HG03460 (cell line): Measurements from ENCODE around the gene ZIC2.

Source experiments
- ATAC-seq: cut with Tn5 transposase; IDR thresholded peaks from one replicate; pipeline ENCODE4 v1.9.1; 2021; ENCODE audit not compliant: unreplicated experiment

Gene ZIC2

DNA sequence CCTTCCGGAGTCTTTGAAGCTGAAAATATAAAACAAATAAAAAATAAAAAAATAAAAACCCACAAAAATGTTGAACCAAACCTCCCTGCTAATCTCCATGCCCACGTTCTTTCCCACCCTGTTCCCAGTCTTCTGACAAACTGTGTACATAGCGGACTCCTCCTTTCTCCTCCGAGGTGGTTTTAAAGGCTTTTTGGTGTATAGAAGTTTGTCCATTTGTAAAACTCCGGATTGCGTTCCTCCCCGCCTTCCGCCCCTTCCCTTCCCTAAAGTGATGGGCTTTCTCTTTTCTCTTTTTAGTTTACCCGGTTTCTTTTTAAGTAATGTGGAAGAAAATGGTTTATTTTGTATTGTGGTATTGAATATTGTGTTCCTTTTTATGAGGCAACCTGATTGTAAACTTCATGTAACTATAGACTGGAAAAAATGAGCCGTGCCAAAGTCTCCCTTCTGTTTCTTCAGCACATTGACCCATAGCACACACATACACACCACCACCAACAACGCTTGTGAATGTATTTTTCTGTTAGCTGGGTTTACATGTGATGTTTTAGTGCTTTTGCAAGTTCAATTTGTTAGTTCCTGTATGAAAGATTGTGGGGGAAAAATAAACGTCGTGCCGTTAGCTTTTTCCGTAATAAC, 4.4 kb downstream of the ZIC2 start:
- ATAC-seq: no peak

DNA sequence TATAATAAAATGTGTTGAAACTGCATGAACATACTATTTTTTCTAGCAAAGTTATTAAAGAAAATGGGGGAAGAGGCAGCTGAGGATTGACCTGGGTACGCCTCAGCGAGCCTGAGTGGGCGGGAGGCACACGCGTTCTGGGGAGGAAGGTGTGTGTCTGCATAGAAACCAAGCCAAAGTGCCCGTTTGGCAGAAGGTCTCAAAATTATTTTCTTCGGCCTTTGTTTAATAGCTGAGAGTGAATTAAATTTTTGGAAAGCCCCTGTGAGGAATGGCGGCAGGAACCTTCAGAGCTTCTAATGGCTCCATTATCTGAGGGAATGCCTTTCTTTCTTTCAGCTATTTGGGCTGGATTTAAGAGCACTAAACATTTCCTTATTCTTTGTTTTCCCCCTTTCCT, 5.2 kb downstream of the ZIC2 start:
- ATAC-seq: no peak

DNA sequence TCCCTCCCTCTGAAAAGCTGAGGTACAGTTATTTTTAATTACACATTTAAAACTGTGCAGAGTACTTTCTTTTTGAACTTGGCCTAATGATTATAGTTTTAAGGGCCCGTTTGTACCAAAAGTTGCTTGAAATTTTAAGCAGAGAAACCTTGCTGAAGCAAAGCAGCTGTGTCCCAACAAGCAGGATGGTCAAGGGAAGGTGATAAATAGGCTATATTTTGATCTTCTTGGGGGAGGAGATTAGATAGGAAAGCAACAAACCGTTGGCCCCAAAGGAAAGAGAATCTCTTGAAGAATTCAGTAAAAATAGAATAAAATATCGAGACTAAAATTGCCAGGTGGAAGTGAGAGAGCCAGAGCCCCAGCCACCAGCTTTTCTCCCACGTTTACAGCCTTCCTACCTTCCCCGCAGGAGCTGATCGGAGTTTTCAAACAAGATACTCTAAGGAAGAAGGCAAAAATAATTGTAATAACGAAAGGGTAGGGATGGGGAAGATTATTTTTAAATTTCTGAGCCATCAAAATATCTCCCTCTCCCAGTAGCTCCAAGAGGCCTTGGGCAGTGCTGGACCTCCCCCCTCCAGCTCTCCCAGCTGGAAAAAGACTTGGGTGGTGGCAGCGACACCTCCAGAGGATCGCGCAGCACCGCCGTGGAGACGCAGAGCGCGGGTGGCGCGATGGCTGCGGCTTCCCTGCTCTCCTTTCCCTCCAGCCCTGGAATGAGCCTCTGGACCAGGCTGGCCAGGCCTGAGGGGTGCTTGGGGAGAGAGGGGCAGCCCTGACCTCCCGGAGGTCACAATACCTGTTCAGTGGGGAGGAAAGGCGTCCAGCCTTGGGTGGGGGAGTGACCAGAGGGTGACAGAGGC, 5.8 kb downstream of the ZIC2 start:
- no peak for ATAC-seq

DNA sequence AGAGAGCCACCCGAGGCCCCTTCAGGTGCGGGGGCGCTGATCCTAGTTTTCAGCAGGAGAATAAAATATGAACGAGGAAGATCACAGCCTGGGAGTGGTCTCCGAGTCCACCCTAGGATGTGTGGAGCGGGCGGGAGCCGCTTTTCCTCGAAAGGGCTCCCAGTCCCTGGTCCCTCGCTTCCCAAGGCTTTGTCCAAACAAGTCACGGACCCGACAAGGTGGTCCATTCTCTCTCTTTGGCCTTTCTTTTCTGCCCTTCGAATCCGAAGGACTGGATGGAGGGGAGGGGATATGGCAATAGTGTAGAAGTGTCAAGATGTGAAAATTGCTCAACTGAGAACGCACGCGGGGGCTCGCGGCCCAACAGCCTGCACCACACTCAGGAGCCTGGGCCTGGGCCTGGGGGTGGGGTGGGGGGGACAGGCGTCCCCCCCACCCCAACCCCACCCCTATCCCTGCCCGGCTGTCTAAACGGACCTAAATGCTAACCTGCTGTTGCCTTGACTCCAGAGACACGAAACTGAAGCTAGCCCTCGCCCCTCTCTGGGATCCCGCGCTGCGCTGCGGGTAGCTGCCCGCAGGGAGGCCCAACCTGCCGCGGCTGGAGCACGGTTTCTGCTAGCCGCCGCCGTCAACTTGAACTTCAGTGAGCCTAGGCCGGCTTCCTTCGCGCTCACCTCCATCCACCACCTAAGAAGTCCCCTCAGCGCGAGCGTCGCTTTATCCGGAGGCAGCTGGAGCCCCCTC, 7.1 kb downstream of the ZIC2 start:
- no peak for ATAC-seq

DNA sequence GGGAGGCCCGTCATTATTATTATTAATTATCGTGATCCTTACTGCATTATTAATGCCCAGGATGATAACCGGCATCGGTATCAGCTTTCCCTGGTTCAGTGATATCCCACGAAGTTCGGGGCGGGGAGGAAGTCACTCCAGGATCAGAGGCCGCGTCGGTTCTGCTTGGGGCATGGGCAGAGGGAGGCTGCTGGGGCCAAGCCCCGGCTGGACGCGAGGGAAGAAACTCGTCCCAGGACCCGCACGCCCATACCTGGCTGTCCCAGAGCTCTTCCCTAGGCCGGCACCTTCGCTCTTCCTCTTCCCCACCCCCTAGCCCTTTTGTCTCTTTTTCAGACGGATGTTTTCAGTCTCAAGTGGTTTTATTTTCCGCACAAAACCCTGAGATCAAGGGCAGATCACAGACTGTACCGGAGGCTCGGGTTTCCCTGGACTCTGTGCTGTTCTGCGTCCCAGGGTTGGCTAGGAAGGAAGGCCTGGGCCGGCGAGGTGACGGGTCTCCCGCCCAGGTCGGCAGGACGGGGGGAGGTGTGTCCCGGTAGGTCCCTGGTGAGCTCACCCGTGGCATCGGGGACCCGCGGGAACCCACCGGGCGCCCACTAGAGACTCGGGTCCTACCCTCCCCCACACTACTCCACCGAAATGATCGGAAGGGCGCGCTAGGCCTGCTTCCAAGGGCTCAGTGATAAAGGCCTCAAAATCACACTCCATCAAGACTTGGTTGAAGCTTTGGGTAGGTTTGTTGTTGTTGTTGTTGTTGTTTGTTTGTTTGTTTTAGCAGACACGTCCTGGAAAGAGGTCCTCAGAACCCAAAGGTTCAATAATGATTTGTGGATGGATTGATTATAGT, 7.9 kb downstream of the ZIC2 start:
- no peak for ATAC-seq

DNA sequence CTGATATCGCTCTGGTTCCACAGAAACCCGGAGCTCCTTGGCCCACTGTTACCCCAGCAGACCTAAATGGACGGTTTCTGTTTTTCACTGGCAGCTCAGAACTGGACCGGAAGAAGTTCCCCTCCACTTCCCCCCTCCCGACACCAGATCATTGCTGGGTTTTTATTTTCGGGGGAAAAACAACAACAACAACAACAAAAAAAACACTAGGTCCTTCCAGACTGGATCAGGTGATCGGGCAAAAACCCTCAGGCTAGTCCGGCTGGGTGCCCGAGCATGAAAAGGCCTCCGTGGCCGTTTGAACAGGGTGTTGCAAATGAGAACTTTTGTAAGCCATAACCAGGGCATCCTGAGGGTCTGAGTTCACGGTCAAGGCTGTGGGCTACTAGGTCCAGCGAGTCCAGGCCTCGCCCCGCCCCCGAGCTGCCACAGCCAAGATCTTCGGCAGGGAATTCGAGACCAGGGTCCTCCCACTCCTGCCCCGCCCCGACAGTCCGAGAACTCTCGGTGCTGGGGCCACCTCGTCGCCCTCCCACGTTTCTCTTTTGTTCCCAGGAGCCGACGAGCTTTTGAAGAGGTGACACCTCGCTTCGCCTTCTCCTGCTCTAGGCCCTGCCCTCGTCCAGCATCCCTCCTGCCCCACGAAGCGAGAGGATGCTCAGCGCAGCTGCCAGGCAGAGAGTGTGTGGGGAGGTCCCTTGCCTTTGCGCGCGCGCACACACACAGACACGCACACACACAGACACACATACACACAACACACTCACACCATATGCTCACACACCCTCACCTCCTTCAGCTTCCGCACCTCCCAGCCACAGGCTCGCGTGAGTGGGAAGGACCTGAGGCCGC, 8.8 kb downstream of the ZIC2 start:
- no peak for ATAC-seq

DNA sequence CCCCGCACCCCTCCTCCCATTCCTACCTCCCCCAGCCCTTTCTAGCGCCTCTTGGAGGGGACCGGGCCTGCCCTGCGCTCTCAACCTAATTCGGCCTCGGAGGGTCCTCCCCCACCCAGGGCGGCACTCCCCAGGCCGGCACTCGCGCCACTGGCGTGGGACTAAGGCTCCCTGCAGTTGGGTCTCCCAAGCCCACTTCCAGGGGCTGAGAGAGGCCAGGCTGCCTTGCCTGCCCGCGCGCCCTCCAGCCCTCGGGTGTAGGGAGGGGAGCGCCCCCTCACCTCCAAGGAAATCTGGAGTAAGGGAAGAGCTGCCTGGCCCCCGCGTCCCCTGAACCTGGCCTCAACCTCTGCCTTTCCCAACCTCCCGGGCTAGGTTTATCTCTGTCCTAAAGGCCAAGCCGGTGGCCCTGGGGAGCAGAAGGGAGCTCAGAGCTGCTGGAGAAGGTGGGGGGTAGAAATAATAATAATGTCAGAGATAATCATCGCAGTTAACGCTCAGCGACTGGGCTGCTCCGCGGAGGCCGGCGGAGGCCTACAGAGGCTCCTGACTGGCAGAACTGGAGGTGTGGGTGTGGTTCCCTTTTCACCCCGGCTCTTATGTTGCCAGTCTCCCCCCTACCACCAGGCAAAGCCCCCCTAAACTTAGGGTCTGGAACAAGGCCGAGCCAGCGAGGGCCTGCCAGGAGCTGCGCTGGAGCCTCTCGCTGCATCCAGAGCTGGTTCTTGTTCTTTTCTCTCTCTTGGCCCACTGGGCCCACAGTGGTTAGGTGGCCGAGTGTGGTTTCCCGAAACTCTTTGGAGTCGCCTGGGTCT, 9.6 kb downstream of the ZIC2 start:
- ATAC-seq: no peak

DNA sequence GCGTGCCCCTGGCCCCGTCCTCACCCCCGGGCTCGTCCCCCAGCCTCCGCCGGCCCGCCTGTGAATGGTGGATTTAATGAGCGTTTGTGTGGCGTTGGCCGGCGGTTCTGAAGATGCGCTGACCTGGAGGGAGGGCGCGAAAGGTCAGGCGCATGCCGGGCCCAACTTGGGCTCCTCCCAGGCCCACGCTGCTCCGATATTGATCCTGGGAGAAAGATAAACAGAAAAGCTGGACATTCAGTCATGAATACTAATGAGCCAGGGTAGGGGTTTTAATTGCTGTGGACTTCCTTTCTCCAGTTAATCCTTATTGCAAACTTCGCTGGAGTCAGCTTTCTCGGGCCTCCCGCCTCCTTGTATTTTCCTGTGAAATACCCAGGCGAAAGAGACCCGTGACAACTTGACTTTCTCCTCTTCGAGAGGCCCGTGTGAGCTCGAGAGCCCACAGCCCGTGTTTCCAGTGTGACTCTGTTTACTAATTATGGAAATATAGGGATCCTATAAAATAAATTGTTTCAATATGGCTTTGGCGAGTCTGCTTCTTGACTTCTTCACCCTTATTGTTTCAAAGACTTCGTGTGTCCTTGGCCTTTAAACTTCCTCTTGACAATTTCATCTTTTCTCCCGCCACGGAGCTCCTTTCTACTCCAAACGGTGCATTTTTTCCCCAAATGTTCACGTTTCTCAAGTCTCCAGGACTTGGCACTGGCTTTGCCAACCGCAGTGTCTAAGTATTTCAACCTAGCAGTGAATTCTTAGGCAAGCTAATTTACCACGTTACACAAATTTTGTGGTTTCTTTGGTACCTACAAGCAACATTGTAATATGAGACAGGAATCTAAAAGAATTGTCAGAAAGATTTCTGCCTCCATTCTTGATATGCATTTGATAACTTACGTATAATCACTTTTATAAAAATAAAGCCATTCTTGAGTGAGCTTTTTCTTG, 10.5 kb downstream of the ZIC2 start:
- ATAC-seq: no peak

DNA sequence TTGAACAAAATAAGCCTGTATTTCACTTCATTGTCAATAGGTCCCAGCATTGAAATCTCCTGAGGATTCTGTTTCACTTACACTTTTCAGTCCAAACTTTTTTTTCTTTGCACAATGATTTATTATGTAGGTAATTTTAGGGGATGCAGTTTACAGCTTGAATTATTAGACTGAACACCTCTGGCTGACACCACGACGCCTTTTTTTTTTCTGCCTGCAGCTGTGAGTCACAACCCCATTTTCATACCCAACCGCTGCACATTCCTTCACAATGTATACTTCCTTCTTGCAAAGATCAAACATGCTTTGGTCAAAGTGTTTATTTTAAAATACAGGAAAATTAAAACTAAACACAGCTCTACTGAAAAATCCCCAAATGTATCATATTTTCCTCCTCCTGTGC, 11.4 kb downstream of the ZIC2 start:
- ATAC-seq: no peak

DNA sequence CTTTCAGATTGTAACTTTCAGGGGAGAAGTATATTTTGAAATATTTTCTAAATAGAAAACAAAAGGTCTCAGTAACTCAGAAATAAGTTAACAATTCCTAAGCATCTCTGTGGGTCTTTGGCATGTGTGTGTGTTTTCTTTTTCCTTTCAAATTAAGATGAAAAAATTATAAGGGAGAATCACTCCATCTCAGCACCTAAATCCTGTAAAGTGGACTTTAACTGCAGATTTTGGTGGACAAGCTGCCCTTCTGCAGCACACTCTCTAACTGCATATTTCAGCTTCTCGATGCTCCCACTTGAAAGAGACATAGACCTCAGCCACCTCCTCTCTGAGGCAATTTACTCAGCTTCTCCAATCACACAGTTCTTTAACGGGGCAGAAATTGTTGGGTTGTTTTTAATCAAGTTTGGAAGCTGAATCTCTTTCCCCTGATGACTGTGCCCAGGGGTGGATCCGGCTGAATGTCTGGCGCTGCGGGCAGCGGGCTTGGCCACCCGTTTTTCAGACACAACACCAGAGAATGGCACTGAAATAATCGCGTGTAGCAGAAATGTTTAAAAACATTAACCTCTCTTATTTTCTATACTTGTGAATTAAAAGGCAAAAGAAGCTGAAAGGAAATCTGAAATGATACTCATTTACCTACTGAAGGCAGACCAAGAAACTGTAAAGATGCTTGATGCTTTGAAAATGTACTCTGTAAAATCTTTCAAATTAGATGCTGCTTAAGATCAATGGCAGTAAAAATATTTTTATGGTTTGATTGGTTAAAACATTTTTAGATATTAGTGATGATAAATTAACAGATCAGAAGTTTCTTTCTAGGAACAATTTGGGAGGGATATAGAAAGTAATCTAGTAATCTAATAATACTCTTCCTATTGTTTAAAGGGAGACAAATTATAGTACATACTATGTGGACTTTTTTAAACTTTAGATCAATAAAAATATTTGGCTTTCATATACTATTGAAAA, 12.4 kb downstream of the ZIC2 start:
- no peak for ATAC-seq

DNA sequence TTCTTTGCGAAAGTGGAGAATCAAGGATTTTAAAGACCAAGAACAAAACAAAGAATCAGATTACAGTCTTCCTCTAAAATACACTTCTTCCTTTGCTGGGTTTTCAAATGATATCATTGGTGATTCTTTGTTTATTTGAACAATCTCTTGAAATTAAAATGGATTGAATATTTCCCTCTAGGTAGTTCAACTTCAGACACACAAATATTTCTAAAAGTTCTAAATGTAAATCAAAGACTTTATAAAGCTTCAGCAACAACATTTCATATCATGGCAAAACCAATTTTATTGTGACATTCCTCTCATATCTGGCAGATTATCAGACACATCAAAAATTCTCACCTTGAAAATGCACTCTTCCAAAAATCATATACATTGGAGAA, 13.0 kb downstream of the ZIC2 start:
- no peak for ATAC-seq

DNA sequence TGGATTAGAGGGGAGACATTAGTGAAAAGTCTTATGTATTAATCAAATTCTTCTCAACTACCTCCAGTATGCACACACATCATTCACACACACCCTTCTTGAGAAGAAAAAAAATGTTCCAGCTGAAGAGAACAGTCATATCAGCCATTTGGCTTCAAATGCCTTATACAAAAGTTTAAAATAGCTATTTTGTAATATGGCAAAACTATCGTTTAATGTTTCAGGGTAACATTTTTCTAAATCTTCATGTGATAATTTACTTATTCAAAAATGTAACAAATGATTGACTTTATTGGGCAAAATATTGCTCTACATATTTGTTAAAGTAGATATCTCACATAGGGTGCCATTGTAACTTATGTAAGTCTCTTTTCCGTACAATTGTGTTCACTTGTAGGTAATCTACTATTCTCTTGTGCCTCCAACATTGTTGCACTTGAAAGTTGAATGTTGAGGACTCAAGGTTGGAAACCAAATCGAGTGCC, 13.6 kb downstream of the ZIC2 start:
- ATAC-seq: no peak

DNA sequence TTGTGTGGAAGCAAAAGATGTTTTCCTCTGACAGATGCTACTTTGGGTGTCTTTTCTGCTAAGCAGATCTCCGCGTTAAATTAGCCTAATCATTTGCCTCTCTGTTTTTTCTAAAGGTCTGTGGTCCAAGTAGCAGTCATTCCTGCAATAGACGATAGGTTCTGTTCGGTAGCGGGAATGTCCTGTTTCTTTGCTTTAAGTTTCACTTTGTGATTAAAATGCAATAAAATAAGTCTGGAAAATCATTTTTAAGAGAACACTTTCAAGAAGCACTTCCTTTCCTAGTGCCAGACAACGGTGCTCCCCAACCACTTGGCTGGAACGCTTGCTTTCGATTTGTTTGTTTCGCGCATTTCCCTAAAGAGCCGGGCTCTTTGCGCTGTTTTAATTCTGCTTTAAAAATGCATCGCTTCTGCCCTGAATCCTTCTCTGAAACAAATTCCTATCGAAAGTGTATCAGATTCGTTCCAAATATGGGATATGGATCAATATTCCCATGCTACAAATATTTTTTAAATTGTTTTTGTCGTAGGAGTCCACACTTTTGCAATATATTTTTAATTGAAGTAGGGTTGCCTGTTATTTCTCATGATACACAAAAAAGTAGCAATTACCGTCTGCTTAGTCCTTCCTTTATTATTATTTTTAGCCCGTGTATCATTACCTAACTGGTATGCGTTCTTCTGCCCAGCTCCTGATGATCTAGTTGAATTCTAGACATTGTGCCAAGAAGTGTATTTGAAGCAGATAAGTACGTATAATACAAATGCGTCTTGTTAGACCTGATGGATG, 14.2 kb downstream of the ZIC2 start:
- ATAC-seq: no peak

DNA sequence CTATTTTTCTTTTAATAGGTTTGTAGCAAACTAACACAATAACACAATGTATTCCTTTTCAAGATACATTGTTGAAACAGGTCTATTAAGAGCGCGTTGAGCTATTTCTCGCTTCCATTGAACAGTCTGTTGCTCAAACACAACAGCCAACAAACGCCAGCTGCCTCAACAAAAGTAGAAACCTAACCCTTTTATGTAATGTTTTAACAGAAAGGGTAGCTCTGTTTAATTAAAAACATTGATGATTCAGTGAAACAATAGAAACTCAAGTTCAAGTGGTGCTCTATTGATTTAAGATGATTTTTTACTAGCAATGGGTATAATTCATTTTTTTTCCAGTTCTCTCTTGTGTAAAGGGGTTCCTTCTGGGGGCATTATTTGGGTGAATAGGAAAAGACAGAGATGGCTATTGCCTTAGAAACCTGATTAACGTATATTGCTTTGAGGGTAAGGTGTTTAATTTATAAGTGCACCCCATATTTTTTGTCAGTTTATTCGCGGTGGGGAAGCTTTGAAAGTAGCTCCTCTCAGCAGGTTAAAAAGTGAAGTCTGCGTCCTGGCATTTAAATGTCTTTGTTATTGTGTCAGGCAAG, 14.9 kb downstream of the ZIC2 start:
- ATAC-seq: no peak

DNA sequence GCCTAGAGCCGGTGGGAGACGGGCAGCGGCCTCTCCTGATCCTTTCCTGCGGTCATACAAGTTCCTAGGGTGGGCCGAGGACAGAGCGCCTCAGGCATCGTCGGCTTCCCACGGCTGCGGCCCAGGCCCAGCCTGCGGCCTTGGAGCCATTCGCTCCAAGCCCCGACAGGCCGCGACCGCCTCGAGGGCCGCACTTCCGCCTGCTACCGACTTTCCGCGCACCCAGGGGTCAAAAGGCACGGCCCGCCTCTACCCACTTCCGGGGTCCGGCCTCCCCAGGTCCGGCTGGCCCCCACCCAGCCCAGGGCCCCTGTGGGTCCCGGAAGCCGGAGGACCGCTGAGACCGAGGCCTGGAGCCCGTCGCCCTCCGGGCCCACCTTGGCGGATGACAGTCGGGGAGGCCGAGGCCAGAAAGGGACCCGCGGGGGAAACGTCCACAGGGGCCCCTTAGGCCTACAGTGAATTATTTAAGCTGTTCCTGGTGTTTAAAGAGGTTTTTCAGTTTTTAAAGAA, 16.2 kb downstream of the ZIC2 start:
- ATAC-seq: no peak
